ENCODE measurements around the gene CSNK2A1. TPM values are rescaled to one million over a fixed set of nuclear protein-coding genes. Genes with fewer than 3 reads are reported as not detected.

The CSNK2A1 gene
- total and polyA plus RNA-seq, 12 donors, result 18.9 to 192 (median 94.1) TPM

GRCh38 chr20:527571-527886 is 16.1 kb downstream of the CSNK2A1 start:
- no peak for TF ChIP-seq CTCF (IDR thresholded peaks at IDR 0.05)
- no peak for TF ChIP-seq POLR2A (IDR thresholded peaks at IDR 0.05)
- intact Hi-C loops (cut with DNase I), result no loop called here
- no peak overlapping the region for H3K27ac ChIP-seq
- peaks cover 0 to 16% of the 10 kb centered on the region in 2 donors for H3K4me1 ChIP-seq (replicated peaks in 1 of 2)
- no peaks in the 10 kb centered on the region for H3K27me3 ChIP-seq
- WGBS, 4 donors, result 90 to 100% (median 97%) methylated on average over 2 of the region's 2 CpGs
- H3K4me3 ChIP-seq, result no peak overlapping the region
- no peaks in the 10 kb centered on the region for H3K9me3 ChIP-seq (replicated peaks in 1 of 3)
- no peaks in the 10 kb centered on the region for H3K36me3 ChIP-seq (replicated peaks in 1 of 2)
- DNase-seq, result no peak

GRCh38 chr20:521860-522259 is 21.7 kb downstream of the CSNK2A1 start:
- intact Hi-C loops (cut with DNase I), result no loop called here
- Histone ChIP-seq H3K4me1 (replicated peaks in 1 of 2) (peaks cover 0 to 9% of the 10 kb centered on the region in 2 donors), H3K36me3 (replicated peaks in 1 of 2) (no peaks in the 10 kb centered on the region), H3K4me3 (no peak overlapping the region), H3K9me3 (replicated peaks in 1 of 3) (peaks cover 0 to 6% (median 0%) of the 10 kb centered on the region in 3 donors), H3K27ac (no peak overlapping the region), H3K27me3 (no peaks in the 10 kb centered on the region)
- WGBS, 4 donors, result 87 to 100% (median 99%) methylated on average over 4 of the region's 4 CpGs
- no peak for DNase-seq
- TF ChIP-seq POLR2A (IDR thresholded peaks at IDR 0.05) (no peak), CTCF (IDR thresholded peaks at IDR 0.05) (no peak)

- H3K4me3 ChIP-seq, result no peak overlapping the region
- intact Hi-C loops (cut with DNase I), result no loop called here
- no peak for DNase-seq
- H3K36me3 ChIP-seq (replicated peaks in 1 of 2), result no peaks in the 10 kb centered on the region
- peaks cover 0 to 6% (median 0%) of the 10 kb centered on the region in 3 donors for H3K9me3 ChIP-seq (replicated peaks in 1 of 3)
- no peaks in the 10 kb centered on the region for H3K27me3 ChIP-seq
- H3K4me1 ChIP-seq (replicated peaks in 1 of 2), result peaks cover 0 to 17% of the 10 kb centered on the region in 2 donors
- TF ChIP-seq POLR2A (IDR thresholded peaks at IDR 0.05) (no peak), CTCF (IDR thresholded peaks at IDR 0.05) (no peak)
- H3K27ac ChIP-seq, result no peak overlapping the region
Observed at GRCh38 chr20:519999-520398, 23.6 kb downstream of the CSNK2A1 start.

- Histone ChIP-seq H3K36me3 (replicated peaks in 1 of 2) (no peaks in the 10 kb centered on the region), H3K4me3 (no peak overlapping the region), H3K27me3 (no peaks in the 10 kb centered on the region), H3K9me3 (replicated peaks in 1 of 3) (peaks cover 0 to 6% (median 0%) of the 10 kb centered on the region in 3 donors), H3K4me1 (replicated peaks in 1 of 2) (peaks cover 10 to 31% of the 10 kb centered on the region in 2 donors), H3K27ac (no peak overlapping the region)
- DNase-seq, result no peak
- TF ChIP-seq CTCF (IDR thresholded peaks at IDR 0.05) (no peak), POLR2A (IDR thresholded peaks at IDR 0.05) (no peak)
- WGBS, 4 donors, result 30 to 39% (median 32%) methylated on average over 2 of the region's 2 CpGs
- intact Hi-C loops (cut with DNase I), result no loop called here
Observed at GRCh38 chr20:517221-517620, 26.4 kb downstream of the CSNK2A1 start.

Measured in adrenal gland (tissue), 12 donors.